Lower lobe of right lung (tissue), 2 donors: Measurements from ENCODE around the gene UCMA. TPM values are rescaled to one million over a fixed set of nuclear protein-coding genes. Genes with fewer than 3 reads are reported as not detected.
"Not testable (repeated sequence)": the region's sequence is repeated elsewhere in the genome, so short reads cannot be mapped to it uniquely, and the experiment has no call there.

Experiments
- ATAC-seq, 2 donors: fragments of 200-7000 bp; cut with Tn5 transposase; one replicate each; pipeline ENCODE4 v1.9.1; 2020 to 2022; ENCODE audit warnings: mild to moderate bottlenecking in 2 of 2, moderate library complexity in 2 of 2
- DNase-seq: peaks from one replicate; pipeline ENCODE4 v3.0.0-alpha.2; 2020
- H3K27ac ChIP-seq: fragments of 200-600 bp; one replicate; pipeline ENCODE4 v1.8.0; 2022
- H3K27me3 ChIP-seq: fragments of 200-600 bp; one replicate; pipeline ENCODE4 v1.8.0; 2022; ENCODE audit warnings: low read depth
- H3K36me3 ChIP-seq: fragments of 200-600 bp; one replicate; pipeline ENCODE4 v1.8.0; 2022; ENCODE audit warnings: mild to moderate bottlenecking
- H3K4me1 ChIP-seq: fragments of 200-600 bp; one replicate; pipeline ENCODE4 v1.8.0; 2022
- H3K4me3 ChIP-seq: fragments of 200-600 bp; one replicate; pipeline ENCODE4 v1.8.0; 2022; ENCODE audit warnings: mild to moderate bottlenecking
- H3K9me3 ChIP-seq: fragments of 200-600 bp; one replicate; pipeline ENCODE4 v1.8.0; 2022
- intact Hi-C: fragments of 100-400 bp; cut with DNase I; formaldehyde crosslinking; loops from one replicate; pipeline ENCODE4 v1.11.0; 2022
- total RNA-seq: library from RNA; stranded (reverse); fragmentation: NEBNext Ultra II Directional; extraction: Animal tissue kit (Norgen Biotek cat#: 25700); gene quantifications from one replicate; pipeline ENCODE4 v1.2.1, GENCODE V29; 2021
- TF ChIP-seq, protein P1 (sequence below): fragments of 200-600 bp; IDR thresholded peaks from one replicate; pipeline ENCODE4 v1.8.0; 2022; ENCODE audit warnings: antibody characterized with exemption, mild to moderate bottlenecking
- donor health status: DM: no; HTN: yes; CAD: no; lungs with severe emphysema.

The UCMA gene
- total RNA-seq, 1 donor from 2014 or later: not detected

GRCh38 chr10:13241613-13242012, 7.4 kb upstream of the UCMA start:
- H3K4me1 ChIP-seq: no peaks in the 10 kb centered on the region
- H3K27me3 ChIP-seq: no peaks in the 10 kb centered on the region
- H3K36me3 ChIP-seq: no peaks in the 10 kb centered on the region
- intact Hi-C loops: no loop called here
- no peaks in the 10 kb centered on the region for H3K9me3 ChIP-seq
- no peak overlapping the region for H3K27ac ChIP-seq
- H3K4me3 ChIP-seq: no peak overlapping the region
- DNase-seq (no peak), ATAC-seq (peak; percentile 89 to 93)
- TF ChIP-seq, protein P1, sequence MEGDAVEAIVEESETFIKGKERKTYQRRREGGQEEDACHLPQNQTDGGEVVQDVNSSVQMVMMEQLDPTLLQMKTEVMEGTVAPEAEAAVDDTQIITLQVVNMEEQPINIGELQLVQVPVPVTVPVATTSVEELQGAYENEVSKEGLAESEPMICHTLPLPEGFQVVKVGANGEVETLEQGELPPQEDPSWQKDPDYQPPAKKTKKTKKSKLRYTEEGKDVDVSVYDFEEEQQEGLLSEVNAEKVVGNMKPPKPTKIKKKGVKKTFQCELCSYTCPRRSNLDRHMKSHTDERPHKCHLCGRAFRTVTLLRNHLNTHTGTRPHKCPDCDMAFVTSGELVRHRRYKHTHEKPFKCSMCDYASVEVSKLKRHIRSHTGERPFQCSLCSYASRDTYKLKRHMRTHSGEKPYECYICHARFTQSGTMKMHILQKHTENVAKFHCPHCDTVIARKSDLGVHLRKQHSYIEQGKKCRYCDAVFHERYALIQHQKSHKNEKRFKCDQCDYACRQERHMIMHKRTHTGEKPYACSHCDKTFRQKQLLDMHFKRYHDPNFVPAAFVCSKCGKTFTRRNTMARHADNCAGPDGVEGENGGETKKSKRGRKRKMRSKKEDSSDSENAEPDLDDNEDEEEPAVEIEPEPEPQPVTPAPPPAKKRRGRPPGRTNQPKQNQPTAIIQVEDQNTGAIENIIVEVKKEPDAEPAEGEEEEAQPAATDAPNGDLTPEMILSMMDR: no peak

- intact Hi-C loops: no loop called here
- H3K9me3 ChIP-seq: no peaks in the 10 kb centered on the region
- H3K27ac ChIP-seq: no peak overlapping the region
- DNase-seq (no peak), ATAC-seq (no peak)
- H3K27me3 ChIP-seq: no peaks in the 10 kb centered on the region
- no peak overlapping the region for H3K4me3 ChIP-seq
- H3K4me1 ChIP-seq: no peaks in the 10 kb centered on the region
- TF ChIP-seq, protein P1: no peak
- H3K36me3 ChIP-seq: no peaks in the 10 kb centered on the region
Measured at GRCh38 chr10:13239923-13240322, 5.7 kb upstream of the UCMA start.

DNA sequence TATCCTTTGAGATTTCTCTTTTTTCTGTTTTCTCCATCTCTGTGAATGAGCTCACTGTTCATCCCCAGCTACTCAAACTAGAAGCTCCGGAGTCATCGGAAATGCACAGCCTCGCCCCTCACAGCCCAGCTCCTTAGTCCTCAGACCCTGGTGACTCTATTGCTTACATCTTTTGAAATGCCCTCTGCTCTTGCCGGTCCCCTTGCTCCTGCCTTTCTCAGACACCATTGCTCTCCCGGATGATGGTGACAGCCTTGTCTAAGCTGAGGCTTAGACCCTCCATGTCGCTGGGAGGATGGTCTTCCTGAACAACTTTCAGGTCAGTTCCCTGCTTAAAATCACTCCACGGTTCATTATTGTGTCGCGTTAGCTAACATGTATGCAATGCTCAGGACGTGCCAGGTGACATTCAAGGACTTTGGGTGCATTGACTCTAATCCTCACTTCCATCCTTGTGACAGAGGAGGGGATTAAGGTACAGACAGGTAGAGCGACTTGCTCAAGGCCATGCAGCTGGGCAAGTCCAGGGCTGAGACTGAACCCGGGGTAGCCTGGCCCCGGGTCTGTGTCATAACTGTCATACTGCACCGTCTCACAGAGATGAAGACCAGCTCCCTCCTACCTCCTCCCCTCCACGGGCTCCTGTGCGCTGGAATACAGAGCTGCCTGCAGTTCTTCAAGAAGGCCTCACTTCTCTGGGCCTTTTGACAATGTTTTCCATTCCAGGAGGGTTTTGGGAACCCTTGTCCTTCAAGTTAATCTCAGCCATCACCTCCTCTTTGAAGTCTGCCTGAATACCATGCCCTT, 4.3 kb upstream of the UCMA start:
- Histone ChIP-seq H3K27me3 (peaks cover 4% of the 10 kb centered on the region), H3K27ac (no peak overlapping the region), H3K4me1 (no peaks in the 10 kb centered on the region), H3K36me3 (no peaks in the 10 kb centered on the region), H3K4me3 (no peak overlapping the region), H3K9me3 (no peaks in the 10 kb centered on the region)
- intact Hi-C loops: no loop called here
- ATAC-seq (no peak), DNase-seq (no peak)
- TF ChIP-seq, protein P1: no peak

DNA sequence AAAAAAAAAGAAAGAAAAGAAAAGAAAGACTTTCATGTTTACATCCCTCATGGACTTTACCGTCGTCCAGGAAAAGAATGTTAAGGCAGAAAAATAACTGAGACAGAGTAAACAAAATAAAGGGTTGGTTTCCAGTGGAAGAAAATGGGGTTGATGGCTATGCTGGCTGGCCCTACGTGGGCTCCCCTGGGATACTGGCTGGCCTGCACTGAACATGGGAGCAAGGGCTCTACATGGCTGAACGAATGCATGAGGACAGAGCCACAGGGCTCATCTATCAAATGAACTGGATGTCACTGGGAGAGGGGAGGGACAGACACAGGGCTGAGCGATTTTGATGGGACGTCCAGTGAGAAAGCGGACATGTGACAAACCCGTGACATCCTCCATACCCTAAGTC, 2.5 kb upstream of the UCMA start:
- TF ChIP-seq, protein P1: no peak
- intact Hi-C loops: no loop called here
- Histone ChIP-seq H3K4me3 (no peak overlapping the region), H3K27ac (no peak overlapping the region), H3K27me3 (peaks cover 4% of the 10 kb centered on the region), H3K36me3 (no peaks in the 10 kb centered on the region), H3K9me3 (no peaks in the 10 kb centered on the region), H3K4me1 (no peaks in the 10 kb centered on the region)
- no peak for DNase-seq
- no peak for ATAC-seq

DNA sequence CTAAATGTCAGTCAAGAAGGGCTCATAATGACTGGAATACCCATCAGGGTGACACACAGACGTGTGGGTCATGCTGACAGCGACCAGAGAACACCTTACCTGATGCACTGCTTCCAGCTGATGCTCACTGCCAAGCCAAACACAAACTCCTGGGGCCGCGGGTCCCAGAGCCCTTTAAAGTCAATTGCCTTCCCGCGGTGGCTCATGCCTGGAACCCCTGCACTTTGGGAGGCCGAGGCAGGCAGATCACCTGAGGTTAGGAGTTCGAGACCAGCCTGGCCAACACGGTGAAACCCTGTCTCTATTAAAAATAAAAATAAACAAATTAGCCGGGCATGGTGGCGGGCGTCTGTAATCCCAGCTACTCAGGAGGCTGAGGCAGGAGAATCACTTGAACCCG, 562 bp upstream of the UCMA start:
- ATAC-seq, intact Hi-C loops, H3K4me3 ChIP-seq, H3K27ac ChIP-seq, H3K9me3 ChIP-seq, H3K36me3 ChIP-seq, H3K4me1 ChIP-seq, H3K27me3 ChIP-seq, DNase-seq: not testable (repeated sequence)

- H3K4me1 ChIP-seq: no peaks in the 10 kb centered on the region
- ATAC-seq: peak in 1 of 2 donors; percentile 17
- no peak for DNase-seq
- intact Hi-C loops: no loop called here
- peaks cover 4% of the 10 kb centered on the region for H3K27me3 ChIP-seq
- no peaks in the 10 kb centered on the region for H3K36me3 ChIP-seq
- no peak overlapping the region for H3K4me3 ChIP-seq
- H3K9me3 ChIP-seq: no peaks in the 10 kb centered on the region
- no peak overlapping the region for H3K27ac ChIP-seq
- TF ChIP-seq, protein P1: no peak
Measured at GRCh38 chr10:13233358-13233757, 816 bp downstream of the UCMA start.
